Measurements from ENCODE around the gene CEND1. TPM values are rescaled to one million over a fixed set of nuclear protein-coding genes. Genes with fewer than 3 reads are reported as not detected.

The CEND1 gene
- total RNA-seq (2021) (2.0 to 3.1 TPM (median 2.7 TPM) in 3 replicates), Bru-seq, nascent RNA (percentile 15 among the genes with signal in this experiment)
- long read RNA-seq, experiment 1, transcript CEND1-201 (2 exons, 1,649 nt): major isoform, 21 of 22 reads
- long read RNA-seq, experiment 1, partial matches to known transcripts: 0 of 22 reads
- long read RNA-seq, experiment 1, other reads (novel, unspliced or antisense): 1 of 22 reads
- long read RNA-seq, experiment 2, partial matches to known transcripts: 0 of 3 reads
- long read RNA-seq, experiment 2, other reads (novel, unspliced or antisense): 0 of 3 reads
- long read RNA-seq, experiment 3, transcript CEND1-201 (2 exons, 1,649 nt): major isoform, 13 of 17 reads
- long read RNA-seq, experiment 3, partial matches to known transcripts: 0 of 17 reads
- long read RNA-seq, experiment 3, other reads (novel, unspliced or antisense): 4 of 17 reads

DNA sequence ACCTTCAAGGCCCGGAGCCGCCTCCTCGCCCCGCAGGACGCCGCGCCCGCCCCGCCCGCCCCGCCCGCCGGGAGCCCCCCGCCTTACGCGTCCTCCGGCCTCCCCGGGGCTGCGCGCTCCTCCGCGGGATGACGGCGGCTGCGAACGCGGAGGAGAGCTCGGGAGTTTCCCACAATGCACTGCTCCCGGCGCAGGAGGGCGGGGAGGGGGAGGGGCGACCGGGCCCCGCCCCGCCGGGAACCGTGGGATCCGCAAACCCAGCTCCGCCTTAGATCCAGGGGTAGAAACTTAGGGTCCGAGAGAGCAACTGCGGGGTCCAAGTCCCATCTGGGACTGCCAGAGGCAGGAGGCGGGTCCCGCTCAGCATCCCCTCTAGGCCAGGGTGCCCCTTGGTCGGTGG, at the start of gene CEND1:
Gene CEND1, minus strand, starts transcription at position 148 of the 400 bp plus-strand sequence. CDS start 1,514 bp downstream, outside the sequence.
- ChIA-PET POLR2A (interaction anchor here (0.7 to 1.4 kb wide), 7 partner anchors 9 to 63 kb away, joined by 3 to 10 read pairs (median 3); partner anchors contain the start of genes RPLP2 and TSPAN4), CTCF (interaction anchor here (0.6 to 2.5 kb wide), 12 partner anchors 13 to 354 kb away, joined by 3 to 9 read pairs (median 3); partner anchors contain the start of gene PHRF1)
- H3K9me3 Mint-ChIP-seq: no peaks in the 10 kb centered on the region
- DNase-seq (ENCODE audit: low spot score) (peak; percentile 62), ATAC-seq (peak; percentile 13)
- H3K4me1 Mint-ChIP-seq: peaks cover 9% of the 10 kb centered on the region; the same call in 1 of the 2 replicates
- H3K36me3 Mint-ChIP-seq: no peaks in the 10 kb centered on the region
- no peaks in the 10 kb centered on the region for H3K27me3 Mint-ChIP-seq (ENCODE audit: low read depth)
- H3K27ac Mint-ChIP-seq: no peak within 1 kb of the TSS
- TF ChIP-seq ZNF121 (CRISPR knock-in tag; IDR thresholded peaks at IDR 0.05) (0 out of 2 replicates have a peak, but pooled peaks have one; percentile 56), SP1 (CRISPR knock-in tag; conservative IDR thresholded peaks at IDR 0.05) (peak; percentile 66), OVOL2 (CRISPR knock-in tag; IDR thresholded peaks at IDR 0.05; ENCODE audit: borderline replicate concordance) (no peak)
- H3K4me3 Mint-ChIP-seq: no peak within 1 kb of the TSS; the same call in 1 of the 2 replicates

DNA sequence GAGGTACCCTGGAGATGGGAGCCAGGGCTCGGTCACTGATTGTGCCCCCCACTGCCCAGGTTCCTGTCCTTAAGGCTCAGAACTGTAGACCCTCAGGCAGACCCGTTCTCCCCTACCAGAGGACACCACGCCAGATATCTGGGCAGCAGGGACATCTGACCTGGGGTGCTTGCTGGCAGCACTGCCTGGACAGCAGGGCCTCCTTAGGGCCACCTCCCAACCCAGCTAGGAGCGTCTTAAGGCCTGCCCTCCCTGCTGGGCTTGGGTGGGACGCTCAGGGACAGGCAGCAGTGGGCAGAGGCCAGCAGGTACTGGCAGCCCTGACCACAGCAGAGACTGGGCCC, 49.4 kb upstream of the CEND1 start:
- ChIA-PET CTCF (interaction anchor here (1.3 to 5.9 kb wide), 4 partner anchors 8 to 10 kb away, joined by 3 to 82 read pairs (median 10); partner anchors contain the start of genes CD151 and CRACR2B), POLR2A (interaction anchor here (1.6 kb wide), 1 partner anchor 11 kb away, joined by 5 read pairs; the partner anchor contains the start of gene CRACR2B)
- peaks cover 13% of the 10 kb centered on the region for H3K36me3 Mint-ChIP-seq
- no peaks in the 10 kb centered on the region for H3K9me3 Mint-ChIP-seq
- TF ChIP-seq, protein P1, sequence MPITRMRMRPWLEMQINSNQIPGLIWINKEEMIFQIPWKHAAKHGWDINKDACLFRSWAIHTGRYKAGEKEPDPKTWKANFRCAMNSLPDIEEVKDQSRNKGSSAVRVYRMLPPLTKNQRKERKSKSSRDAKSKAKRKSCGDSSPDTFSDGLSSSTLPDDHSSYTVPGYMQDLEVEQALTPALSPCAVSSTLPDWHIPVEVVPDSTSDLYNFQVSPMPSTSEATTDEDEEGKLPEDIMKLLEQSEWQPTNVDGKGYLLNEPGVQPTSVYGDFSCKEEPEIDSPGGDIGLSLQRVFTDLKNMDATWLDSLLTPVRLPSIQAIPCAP (CRISPR knock-in tag; IDR thresholded peaks at IDR 0.05): 0 out of 2 replicates have a peak, but pooled peaks have one; percentile 32
- TF ChIP-seq, protein P2, sequence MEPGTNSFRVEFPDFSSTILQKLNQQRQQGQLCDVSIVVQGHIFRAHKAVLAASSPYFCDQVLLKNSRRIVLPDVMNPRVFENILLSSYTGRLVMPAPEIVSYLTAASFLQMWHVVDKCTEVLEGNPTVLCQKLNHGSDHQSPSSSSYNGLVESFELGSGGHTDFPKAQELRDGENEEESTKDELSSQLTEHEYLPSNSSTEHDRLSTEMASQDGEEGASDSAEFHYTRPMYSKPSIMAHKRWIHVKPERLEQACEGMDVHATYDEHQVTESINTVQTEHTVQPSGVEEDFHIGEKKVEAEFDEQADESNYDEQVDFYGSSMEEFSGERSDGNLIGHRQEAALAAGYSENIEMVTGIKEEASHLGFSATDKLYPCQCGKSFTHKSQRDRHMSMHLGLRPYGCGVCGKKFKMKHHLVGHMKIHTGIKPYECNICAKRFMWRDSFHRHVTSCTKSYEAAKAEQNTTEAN (CRISPR knock-in tag; IDR thresholded peaks at IDR 0.05): no peak
- H3K27me3 Mint-ChIP-seq (ENCODE audit: low read depth): no peaks in the 10 kb centered on the region
- no peak overlapping the region for H3K27ac Mint-ChIP-seq
- H3K4me1 Mint-ChIP-seq: peaks cover 20% of the 10 kb centered on the region
- no peak for ATAC-seq
- no peak overlapping the region for H3K4me3 Mint-ChIP-seq
- no peak for DNase-seq (ENCODE audit: low spot score)

DNA sequence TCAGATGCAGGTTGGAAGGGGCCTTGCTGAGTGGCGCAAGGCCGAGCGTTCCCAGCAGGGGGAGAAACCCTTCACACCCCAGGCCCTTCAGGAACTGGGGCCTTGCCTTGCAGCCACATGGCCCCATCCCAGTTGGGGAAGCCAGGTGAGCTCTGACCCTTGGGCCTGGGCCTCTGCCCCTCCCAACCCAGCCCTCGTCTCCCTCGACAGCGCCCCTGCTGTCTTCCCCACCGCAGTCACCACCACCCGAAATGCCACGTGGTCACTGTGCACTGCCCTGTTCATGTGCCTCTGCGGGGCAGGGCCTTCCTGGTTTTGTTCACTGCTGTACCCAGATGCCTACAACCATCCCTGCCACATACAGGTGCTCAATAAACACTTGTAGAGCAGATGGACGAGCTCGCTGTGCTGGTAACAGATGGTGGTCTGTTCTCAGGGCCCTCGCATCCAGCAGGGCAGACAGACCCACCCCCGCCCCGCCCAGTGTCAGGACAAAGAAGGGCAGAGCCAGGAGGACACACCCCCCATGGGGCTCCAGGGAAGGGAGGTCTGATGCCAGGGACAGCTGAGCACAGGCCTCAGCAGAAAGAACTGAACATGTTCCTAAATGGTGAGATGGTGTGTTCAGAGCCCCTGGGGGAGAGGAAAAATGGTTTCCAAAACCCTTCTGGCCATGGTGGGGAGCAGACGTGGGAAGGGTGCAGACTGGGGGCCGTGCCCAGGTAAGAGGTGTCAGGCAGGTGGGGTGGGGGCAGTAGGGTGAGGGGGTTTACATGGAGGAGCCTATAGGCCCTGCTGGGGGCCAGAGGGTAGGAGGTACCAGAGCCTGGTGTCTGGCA, 48.8 kb upstream of the CEND1 start:
- POLR2A ChIA-PET: interaction anchor here (0.5 to 1.0 kb wide), 2 partner anchors 10 to 33 kb away, joined by 3 to 4 read pairs; no protein-coding TSS in a partner anchor
- CTCF ChIA-PET: interaction anchor here (0.6 to 2.2 kb wide), 7 partner anchors 9 to 216 kb away, joined by 3 to 16 read pairs (median 4); partner anchors contain the start of genes CRACR2B and PNPLA2
- DNase-seq (ENCODE audit: low spot score) (peak; percentile 56), ATAC-seq (peak; percentile 32)
- H3K4me1 Mint-ChIP-seq: peaks cover 26% of the 10 kb centered on the region
- H3K27me3 Mint-ChIP-seq (ENCODE audit: low read depth): peaks cover 3% of the 10 kb centered on the region; the same call in 1 of the 2 replicates
- H3K9me3 Mint-ChIP-seq: no peaks in the 10 kb centered on the region
- no peak overlapping the region for H3K4me3 Mint-ChIP-seq
- TF ChIP-seq ETV6 (CRISPR knock-in tag; IDR thresholded peaks at IDR 0.05): peak; percentile 17; the same call in 1 of the 2 replicates
- TF ChIP-seq HMGA2 (CRISPR knock-in tag; IDR thresholded peaks at IDR 0.05): no peak
- 0 out of 2 replicates have a peak, but pooled peaks have one; percentile 6 for TF ChIP-seq ZNF121 (CRISPR knock-in tag; IDR thresholded peaks at IDR 0.05)
- TF ChIP-seq ZNF232 (CRISPR knock-in tag; IDR thresholded peaks at IDR 0.05): no peak
- peak; percentile 41; the same call in 1 of the 2 replicates for TF ChIP-seq GABPB1 (CRISPR knock-in tag; IDR thresholded peaks at IDR 0.05)
- TF ChIP-seq, protein P3, sequence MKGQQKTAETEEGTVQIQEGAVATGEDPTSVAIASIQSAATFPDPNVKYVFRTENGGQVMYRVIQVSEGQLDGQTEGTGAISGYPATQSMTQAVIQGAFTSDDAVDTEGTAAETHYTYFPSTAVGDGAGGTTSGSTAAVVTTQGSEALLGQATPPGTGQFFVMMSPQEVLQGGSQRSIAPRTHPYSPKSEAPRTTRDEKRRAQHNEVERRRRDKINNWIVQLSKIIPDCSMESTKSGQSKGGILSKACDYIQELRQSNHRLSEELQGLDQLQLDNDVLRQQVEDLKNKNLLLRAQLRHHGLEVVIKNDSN (CRISPR knock-in tag; IDR thresholded peaks at IDR 0.05): peak; percentile 67
- no peak for TF ChIP-seq NR2C2 (CRISPR knock-in tag; IDR thresholded peaks at IDR 0.05)
- TF ChIP-seq, protein P4, sequence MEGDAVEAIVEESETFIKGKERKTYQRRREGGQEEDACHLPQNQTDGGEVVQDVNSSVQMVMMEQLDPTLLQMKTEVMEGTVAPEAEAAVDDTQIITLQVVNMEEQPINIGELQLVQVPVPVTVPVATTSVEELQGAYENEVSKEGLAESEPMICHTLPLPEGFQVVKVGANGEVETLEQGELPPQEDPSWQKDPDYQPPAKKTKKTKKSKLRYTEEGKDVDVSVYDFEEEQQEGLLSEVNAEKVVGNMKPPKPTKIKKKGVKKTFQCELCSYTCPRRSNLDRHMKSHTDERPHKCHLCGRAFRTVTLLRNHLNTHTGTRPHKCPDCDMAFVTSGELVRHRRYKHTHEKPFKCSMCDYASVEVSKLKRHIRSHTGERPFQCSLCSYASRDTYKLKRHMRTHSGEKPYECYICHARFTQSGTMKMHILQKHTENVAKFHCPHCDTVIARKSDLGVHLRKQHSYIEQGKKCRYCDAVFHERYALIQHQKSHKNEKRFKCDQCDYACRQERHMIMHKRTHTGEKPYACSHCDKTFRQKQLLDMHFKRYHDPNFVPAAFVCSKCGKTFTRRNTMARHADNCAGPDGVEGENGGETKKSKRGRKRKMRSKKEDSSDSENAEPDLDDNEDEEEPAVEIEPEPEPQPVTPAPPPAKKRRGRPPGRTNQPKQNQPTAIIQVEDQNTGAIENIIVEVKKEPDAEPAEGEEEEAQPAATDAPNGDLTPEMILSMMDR (IDR thresholded peaks at IDR 0.05): peak; percentile 27; the same call in 1 of the 2 replicates
- peak; percentile 18; the same call in 1 of the 2 replicates for TF ChIP-seq NR1H2 (CRISPR knock-in tag; IDR thresholded peaks at IDR 0.05)
- TF ChIP-seq, protein P5, sequence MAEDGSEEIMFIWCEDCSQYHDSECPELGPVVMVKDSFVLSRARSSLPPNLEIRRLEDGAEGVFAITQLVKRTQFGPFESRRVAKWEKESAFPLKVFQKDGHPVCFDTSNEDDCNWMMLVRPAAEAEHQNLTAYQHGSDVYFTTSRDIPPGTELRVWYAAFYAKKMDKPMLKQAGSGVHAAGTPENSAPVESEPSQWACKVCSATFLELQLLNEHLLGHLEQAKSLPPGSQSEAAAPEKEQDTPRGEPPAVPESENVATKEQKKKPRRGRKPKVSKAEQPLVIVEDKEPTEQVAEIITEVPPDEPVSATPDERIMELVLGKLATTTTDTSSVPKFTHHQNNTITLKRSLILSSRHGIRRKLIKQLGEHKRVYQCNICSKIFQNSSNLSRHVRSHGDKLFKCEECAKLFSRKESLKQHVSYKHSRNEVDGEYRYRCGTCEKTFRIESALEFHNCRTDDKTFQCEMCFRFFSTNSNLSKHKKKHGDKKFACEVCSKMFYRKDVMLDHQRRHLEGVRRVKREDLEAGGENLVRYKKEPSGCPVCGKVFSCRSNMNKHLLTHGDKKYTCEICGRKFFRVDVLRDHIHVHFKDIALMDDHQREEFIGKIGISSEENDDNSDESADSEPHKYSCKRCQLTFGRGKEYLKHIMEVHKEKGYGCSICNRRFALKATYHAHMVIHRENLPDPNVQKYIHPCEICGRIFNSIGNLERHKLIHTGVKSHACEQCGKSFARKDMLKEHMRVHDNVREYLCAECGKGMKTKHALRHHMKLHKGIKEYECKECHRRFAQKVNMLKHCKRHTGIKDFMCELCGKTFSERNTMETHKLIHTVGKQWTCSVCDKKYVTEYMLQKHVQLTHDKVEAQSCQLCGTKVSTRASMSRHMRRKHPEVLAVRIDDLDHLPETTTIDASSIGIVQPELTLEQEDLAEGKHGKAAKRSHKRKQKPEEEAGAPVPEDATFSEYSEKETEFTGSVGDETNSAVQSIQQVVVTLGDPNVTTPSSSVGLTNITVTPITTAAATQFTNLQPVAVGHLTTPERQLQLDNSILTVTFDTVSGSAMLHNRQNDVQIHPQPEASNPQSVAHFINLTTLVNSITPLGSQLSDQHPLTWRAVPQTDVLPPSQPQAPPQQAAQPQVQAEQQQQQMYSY (CRISPR knock-in tag; IDR thresholded peaks at IDR 0.05): 0 out of 2 replicates have a peak, but pooled peaks have one; percentile 32
- TF ChIP-seq FOXP1 (CRISPR knock-in tag; IDR thresholded peaks at IDR 0.05; ENCODE audit: borderline replicate concordance): peak; percentile 38; the same call in 1 of the 2 replicates
- TF ChIP-seq, protein P6, sequence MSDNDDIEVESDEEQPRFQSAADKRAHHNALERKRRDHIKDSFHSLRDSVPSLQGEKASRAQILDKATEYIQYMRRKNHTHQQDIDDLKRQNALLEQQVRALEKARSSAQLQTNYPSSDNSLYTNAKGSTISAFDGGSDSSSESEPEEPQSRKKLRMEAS (CRISPR knock-in tag; IDR thresholded peaks at IDR 0.05): peak; percentile 60; the same call in 1 of the 2 replicates
- TF ChIP-seq, protein P7, sequence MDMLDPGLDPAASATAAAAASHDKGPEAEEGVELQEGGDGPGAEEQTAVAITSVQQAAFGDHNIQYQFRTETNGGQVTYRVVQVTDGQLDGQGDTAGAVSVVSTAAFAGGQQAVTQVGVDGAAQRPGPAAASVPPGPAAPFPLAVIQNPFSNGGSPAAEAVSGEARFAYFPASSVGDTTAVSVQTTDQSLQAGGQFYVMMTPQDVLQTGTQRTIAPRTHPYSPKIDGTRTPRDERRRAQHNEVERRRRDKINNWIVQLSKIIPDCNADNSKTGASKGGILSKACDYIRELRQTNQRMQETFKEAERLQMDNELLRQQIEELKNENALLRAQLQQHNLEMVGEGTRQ (CRISPR knock-in tag; IDR thresholded peaks at IDR 0.05): peak; percentile 46
- peaks cover 13% of the 10 kb centered on the region for H3K36me3 Mint-ChIP-seq
- no peak overlapping the region for H3K27ac Mint-ChIP-seq

Data from WTC11 (cell line).